Sigmoid colon (tissue), 4 donors: Measurements from ENCODE around the gene CTNNBL1.

Experiments used
- CTCF ChIP-seq, 4 experiments: fragments of 450-650 bp in 3 of 4; fragments of 200-600 bp in 1 of 4; IDR thresholded peaks; one replicate each; pipeline ENCODE4 v1.5.1; 2016 to 2019; ENCODE audit warnings: antibody characterized with exemption in 4 of 4, mild to moderate bottlenecking in 3 of 4, moderate library complexity in 2 of 4
- EP300 ChIP-seq, 4 donors: sonication (generic); formaldehyde crosslinking; IDR thresholded peaks; one replicate each; pipeline ENCODE4 v1.6.1; 2017; ENCODE audit warnings: antibody characterized with exemption in 4 of 4
- POLR2A ChIP-seq, 2 donors: fragments of 450-650 bp; IDR thresholded peaks; one replicate each; pipeline ENCODE4 v1.6.1; 2016; ENCODE audit warnings: antibody characterized with exemption in 2 of 2, mild to moderate bottlenecking in 2 of 2, moderate library complexity in 2 of 2
- POLR2AphosphoS5 ChIP-seq, 4 donors: sonication (generic); formaldehyde crosslinking; IDR thresholded peaks; one replicate each; pipeline ENCODE4 v1.6.1; 2017; ENCODE audit warnings: antibody characterized with exemption in 4 of 4

- TF ChIP-seq CTCF (IDR thresholded peaks at IDR 0.05): no peak
- no peak for TF ChIP-seq POLR2AphosphoS5 (IDR thresholded peaks at IDR 0.05)
- no peak for TF ChIP-seq POLR2A (IDR thresholded peaks at IDR 0.05)
- TF ChIP-seq EP300 (IDR thresholded peaks at IDR 0.05): no peak
Observed at GRCh38 chr20:37836926-37837325, 143.1 kb downstream of the CTNNBL1 start.
